Measurements from ENCODE around the gene ZNF232. TPM values are rescaled to one million over a fixed set of nuclear protein-coding genes. Genes with fewer than 3 reads are reported as not detected.
"Not testable (repeated sequence)": the region's sequence is repeated elsewhere in the genome, so short reads cannot be mapped to it uniquely, and the experiment has no call there.

The ZNF232 gene
- polyA plus RNA-seq (ENCODE audit: insufficient read length) = 11.1 TPM

- DNase-seq = peak; percentile 92
Measured at GRCh38 chr17:5111402-5112204, at the start of gene ZNF232. ZNF232 (minus strand) TSS chr17:5111878; CDS start chr17:5111822, 56 bp downstream.

- DNase-seq = not testable (repeated sequence)
Measured at GRCh38 chr17:5160702-5161101, 49.0 kb upstream of the ZNF232 start.

GRCh38 chr17:5146122-5146521 lies 34.4 kb upstream of the ZNF232 start:
- DNase-seq = not testable (repeated sequence)

GRCh38 chr17:5142877-5143276 lies 31.2 kb upstream of the ZNF232 start:
- DNase-seq = not testable (repeated sequence)

GRCh38 chr17:5139458-5139732 lies 27.7 kb upstream of the ZNF232 start:
- no peak for DNase-seq

- DNase-seq = no peak
Measured at GRCh38 chr17:5138616-5139457, 27.2 kb upstream of the ZNF232 start.

- DNase-seq = not testable (repeated sequence)
Measured at GRCh38 chr17:5138198-5138544, 26.5 kb upstream of the ZNF232 start.

GRCh38 chr17:5137511-5138197 lies 26.0 kb upstream of the ZNF232 start:
- DNase-seq = not testable (repeated sequence)

GRCh38 chr17:5136580-5137412 lies 25.1 kb upstream of the ZNF232 start:
- not testable (repeated sequence) for DNase-seq

- no peak for DNase-seq
Measured at GRCh38 chr17:5135726-5136579, 24.3 kb upstream of the ZNF232 start.

GRCh38 chr17:5135131-5135712 lies 23.5 kb upstream of the ZNF232 start:
- DNase-seq = not testable (repeated sequence)

- DNase-seq = not testable (repeated sequence)
Measured at GRCh38 chr17:5134571-5134970, 22.9 kb upstream of the ZNF232 start.

GRCh38 chr17:5133961-5134360 lies 22.3 kb upstream of the ZNF232 start:
- not testable (repeated sequence) for DNase-seq

- no peak for DNase-seq
Measured at GRCh38 chr17:5133311-5133710, 21.6 kb upstream of the ZNF232 start.

- DNase-seq = not testable (repeated sequence)
Measured at GRCh38 chr17:5132503-5133225, 21.0 kb upstream of the ZNF232 start.

GRCh38 chr17:5131799-5132502 lies 20.3 kb upstream of the ZNF232 start:
- not testable (repeated sequence) for DNase-seq

GRCh38 chr17:5131146-5131715 lies 19.6 kb upstream of the ZNF232 start:
- no peak for DNase-seq

- not testable (repeated sequence) for DNase-seq
Measured at GRCh38 chr17:5130687-5131086, 19.0 kb upstream of the ZNF232 start.

- DNase-seq = not testable (repeated sequence)
Measured at GRCh38 chr17:5130261-5130660, 18.6 kb upstream of the ZNF232 start.

Data from hindlimb muscle (tissue), 1 donor.